ENCODE results near the gene RTF1.

Gene RTF1

GRCh38 chr15:41490355-41490754 is 73.5 kb downstream of the RTF1 start (continued):
- no peak for TF ChIP-seq OVOL3 (tag by site-specific recombination; IDR thresholded peaks at IDR 0.05)
- TF ChIP-seq ZNF513 (tag by site-specific recombination; IDR thresholded peaks at IDR 0.05), result no peak
- no peak for TF ChIP-seq ZNF112 (tag by site-specific recombination; IDR thresholded peaks at IDR 0.05)
- TF ChIP-seq ZNF24 (tag by site-specific recombination; IDR thresholded peaks at IDR 0.05), result peak; percentile 62; the same call in 1 of the 2 replicates
- TF ChIP-seq ZBTB11 (tag by site-specific recombination; conservative IDR thresholded peaks at IDR 0.05; ENCODE audit: low read depth), result no peak
- no peak for TF ChIP-seq ZNF623 (tag by site-specific recombination; IDR thresholded peaks at IDR 0.05)
- no peak for TF ChIP-seq ZNF555 (tag by site-specific recombination; conservative IDR thresholded peaks at IDR 0.05)
- no peak for TF ChIP-seq ZNF175 (tag by site-specific recombination; IDR thresholded peaks at IDR 0.05)
- no peak for TF ChIP-seq TRIM28 (IDR thresholded peaks at IDR 0.05; ENCODE audit: borderline replicate concordance, low read length)
- no peak for TF ChIP-seq GLI2 (tag by site-specific recombination; IDR thresholded peaks at IDR 0.05; ENCODE audit: borderline replicate concordance, low read depth)
- TF ChIP-seq ZNF140 (tag by site-specific recombination; IDR thresholded peaks at IDR 0.05), result no peak
- TF ChIP-seq, protein P1, sequence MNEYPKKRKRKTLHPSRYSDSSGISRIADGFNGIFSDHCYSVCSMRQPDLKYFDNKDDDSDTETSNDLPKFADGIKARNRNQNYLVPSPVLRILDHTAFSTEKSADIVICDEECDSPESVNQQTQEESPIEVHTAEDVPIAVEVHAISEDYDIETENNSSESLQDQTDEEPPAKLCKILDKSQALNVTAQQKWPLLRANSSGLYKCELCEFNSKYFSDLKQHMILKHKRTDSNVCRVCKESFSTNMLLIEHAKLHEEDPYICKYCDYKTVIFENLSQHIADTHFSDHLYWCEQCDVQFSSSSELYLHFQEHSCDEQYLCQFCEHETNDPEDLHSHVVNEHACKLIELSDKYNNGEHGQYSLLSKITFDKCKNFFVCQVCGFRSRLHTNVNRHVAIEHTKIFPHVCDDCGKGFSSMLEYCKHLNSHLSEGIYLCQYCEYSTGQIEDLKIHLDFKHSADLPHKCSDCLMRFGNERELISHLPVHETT (tag by site-specific recombination; IDR thresholded peaks at IDR 0.05), result peak; percentile 72
- TF ChIP-seq BCL6B (tag by site-specific recombination; IDR thresholded peaks at IDR 0.05), result no peak
- no peak for TF ChIP-seq GLI4 (tag by site-specific recombination; IDR thresholded peaks at IDR 0.05)
- TF ChIP-seq ZNF133 (tag by site-specific recombination; IDR thresholded peaks at IDR 0.05), result no peak
- TF ChIP-seq ZNF473 (tag by site-specific recombination; IDR thresholded peaks at IDR 0.05), result no peak
- TF ChIP-seq ZNF629 (tag by site-specific recombination; IDR thresholded peaks at IDR 0.05), result peak; percentile 85

DNA sequence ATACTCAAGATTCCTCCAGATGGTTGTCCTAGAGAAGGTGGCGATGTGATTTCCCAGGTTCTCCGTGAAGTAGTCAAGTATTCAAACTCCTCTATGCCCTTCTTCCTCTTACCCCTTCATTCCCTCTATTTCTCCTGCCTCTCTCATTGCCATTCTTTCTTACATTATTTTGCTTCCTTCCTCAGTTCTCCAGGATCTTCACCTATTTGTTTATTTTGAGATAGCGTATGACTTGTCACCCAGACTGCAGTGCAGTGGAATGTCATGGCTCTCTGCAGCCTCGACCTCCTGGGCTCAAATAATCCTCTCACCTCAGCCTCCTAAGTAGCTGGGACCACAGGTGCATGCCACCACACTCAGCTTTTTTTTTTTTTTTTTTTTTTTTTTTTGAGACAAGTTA is 75.0 kb downstream of the RTF1 start:
- Histone ChIP-seq H3K4me1 (ENCODE audit: control insufficient read depth, insufficient read depth, low read length) (no peaks in the 10 kb centered on the region), H3K4me3 (ENCODE audit: low read depth, low read length) (no peak overlapping the region), H3K36me3 (ENCODE audit: control insufficient read depth in 2 of 2, insufficient read depth in 1 of 2, low read length in 2 of 2) (peaks cover 0 to 3% of the 10 kb centered on the region in 2 experiments; a peak in 1 of 3 replicates), H3K9me3 (ENCODE audit: control insufficient read depth, insufficient read depth, low read depth, low read length) (no peaks in the 10 kb centered on the region), H3K27ac (ENCODE audit: extremely low read depth, low read depth, low read length) (no peak overlapping the region)
- POLR2A ChIA-PET, result no interaction called here
- CTCF ChIA-PET, result interaction anchor here (0.6 kb wide), 1 partner anchor 11 kb away, joined by 3 read pairs; no protein-coding TSS in a partner anchor
- peak; percentile 59 for TF ChIP-seq ZNF2 (tag by site-specific recombination; IDR thresholded peaks at IDR 0.05)
- no peak for TF ChIP-seq ZNF324 (tag by site-specific recombination; IDR thresholded peaks at IDR 0.05)
- no peak for TF ChIP-seq ZNF18 (tag by site-specific recombination; IDR thresholded peaks at IDR 0.05)

Measured in HEK293 (cell line).